CD4-positive, alpha-beta T cell treated with Interleukin-17A for 4 hours (primary cell): Measurements from ENCODE around the gene S100A10.
A peak's percentile ranks its signal among the peaks of the same experiment; 100 is the strongest.

Source experiments
- DNase-seq: peaks from one replicate; pipeline ENCODE4 v3.0.0-alpha.2; 2020; ENCODE audit warnings: mixed read lengths

Gene S100A10

GRCh38 chr1:152009691-152010090, 16.0 kb upstream of the S100A10 start:
- DNase-seq: no peak

- no peak for DNase-seq
Measured at GRCh38 chr1:152007047-152007446, 13.4 kb upstream of the S100A10 start.

GRCh38 chr1:152005360-152005912, 11.8 kb upstream of the S100A10 start:
- DNase-seq: no peak

GRCh38 chr1:152003846-152004442, 10.3 kb upstream of the S100A10 start:
- no peak for DNase-seq

GRCh38 chr1:152002960-152003359, 9.3 kb upstream of the S100A10 start:
- DNase-seq: no peak

GRCh38 chr1:152001631-152002584, 8.2 kb upstream of the S100A10 start:
- peak; percentile 86 for DNase-seq

GRCh38 chr1:152000964-152001630, 7.4 kb upstream of the S100A10 start:
- DNase-seq: no peak

- DNase-seq: no peak
Measured at GRCh38 chr1:151998611-151999362, 5.1 kb upstream of the S100A10 start.

- DNase-seq: no peak
Measured at GRCh38 chr1:151997284-151997570, 3.6 kb upstream of the S100A10 start.

GRCh38 chr1:151995774-151996173, 2.1 kb upstream of the S100A10 start:
- DNase-seq: no peak

GRCh38 chr1:151994956-151995355, 1.3 kb upstream of the S100A10 start:
- no peak for DNase-seq

GRCh38 chr1:151993084-151993733, 450 bp downstream of the S100A10 start:
- peak; percentile 52 for DNase-seq

GRCh38 chr1:151992303-151993083, 1.2 kb downstream of the S100A10 start:
- peak; percentile 36 for DNase-seq

GRCh38 chr1:151991663-151992302, 1.9 kb downstream of the S100A10 start:
- no peak for DNase-seq

GRCh38 chr1:151990856-151991198, 2.8 kb downstream of the S100A10 start:
- DNase-seq: no peak

GRCh38 chr1:151990058-151990855, 3.4 kb downstream of the S100A10 start:
- DNase-seq: no peak

- DNase-seq: peak; percentile 74
Measured at GRCh38 chr1:151989211-151989862, 4.3 kb downstream of the S100A10 start.

- DNase-seq: no peak
Measured at GRCh38 chr1:151988405-151988923, 5.2 kb downstream of the S100A10 start.

GRCh38 chr1:151986501-151987190, 7.0 kb downstream of the S100A10 start:
- no peak for DNase-seq
